H9 (cell line): ENCODE measurements around the gene STK32B. TPM values are rescaled to one million over a fixed set of nuclear protein-coding genes. Genes with fewer than 3 reads are reported as not detected.

Source experiments
- DNase-seq: peaks from one replicate; pipeline ENCODE4 v3.0.0-alpha.2; 2017
- H2AFZ ChIP-seq: one replicate; pipeline ENCODE4 v1.6.1; 2013; ENCODE audit warnings: mild to moderate bottlenecking, low read length, control low read depth, moderate library complexity
- H2AK5ac ChIP-seq: 2 replicates; pipeline ENCODE4 v1.6.1; 2013; ENCODE audit warnings: low read length, control low read depth, mixed read lengths; ENCODE audit not compliant: insufficient read length
- H2BK120ac ChIP-seq: one replicate; pipeline ENCODE4 v1.6.1; 2013; ENCODE audit warnings: low read depth, mild to moderate bottlenecking, low read length, control low read depth, inconsistent platforms; ENCODE audit not compliant: poor library complexity, severe bottlenecking
- H2BK12ac ChIP-seq: 2 replicates; pipeline ENCODE4 v1.6.1; 2013; ENCODE audit warnings: low read length, control low read depth, mixed read lengths, low read depth; ENCODE audit not compliant: insufficient read length
- H2BK15ac ChIP-seq: 2 replicates; pipeline ENCODE4 v1.6.1; 2013; ENCODE audit warnings: low read depth, low read length, control low read depth
- H2BK20ac ChIP-seq: one replicate; pipeline ENCODE4 v1.6.1; 2013; ENCODE audit warnings: low read depth, mild to moderate bottlenecking, low read length, control low read depth, inconsistent platforms; ENCODE audit not compliant: poor library complexity, severe bottlenecking
- H2BK5ac ChIP-seq: 2 replicates; pipeline ENCODE4 v1.6.1; 2013; ENCODE audit warnings: low read length, control low read depth, mixed read lengths; ENCODE audit not compliant: insufficient read length
- H3K14ac ChIP-seq: 2 replicates; pipeline ENCODE4 v1.6.1; 2013; ENCODE audit warnings: low read length, control low read depth; ENCODE audit not compliant: insufficient read depth
- H3K18ac ChIP-seq: 2 replicates; pipeline ENCODE4 v1.6.1; 2013; ENCODE audit warnings: low read depth, mild to moderate bottlenecking, mixed read lengths, low read length, control low read depth; ENCODE audit not compliant: insufficient read length
- H3K23ac ChIP-seq: 2 replicates; pipeline ENCODE4 v1.6.1; 2013; ENCODE audit warnings: low read length, control low read depth, mixed read lengths, low read depth; ENCODE audit not compliant: insufficient read length
- H3K23me2 ChIP-seq: 2 replicates; pipeline ENCODE4 v1.6.1; 2013; ENCODE audit warnings: low read depth, mild to moderate bottlenecking, mixed read lengths, low read length, control low read depth; ENCODE audit not compliant: insufficient read length, poor library complexity, severe bottlenecking
- H3K27ac ChIP-seq: 2 replicates; pipeline ENCODE4 v1.5.1; 2013; ENCODE audit warnings: low read length, control low read depth, mixed read lengths, low read depth; ENCODE audit not compliant: insufficient read length
- H3K27me3 ChIP-seq: 2 replicates; pipeline ENCODE4 v1.6.1; 2013; ENCODE audit warnings: low read length, control low read depth, inconsistent platforms; ENCODE audit not compliant: insufficient read depth
- H3K4ac ChIP-seq: 2 replicates; pipeline ENCODE4 v1.6.1; 2013; ENCODE audit warnings: low read depth, mild to moderate bottlenecking, control low read depth, inconsistent platforms, low read length, moderate library complexity
- H3K4me1 ChIP-seq: 2 replicates; pipeline ENCODE4 v1.6.1; 2013; ENCODE audit warnings: low read length, control low read depth, inconsistent platforms; ENCODE audit not compliant: insufficient read depth
- H3K4me2 ChIP-seq: 2 replicates; pipeline ENCODE4 v1.6.1; 2013; ENCODE audit warnings: low read length, control low read depth, mixed read lengths; ENCODE audit not compliant: insufficient read length, insufficient read depth
- H3K56ac ChIP-seq: 2 replicates; pipeline ENCODE4 v1.6.1; 2013; ENCODE audit warnings: low read depth, mild to moderate bottlenecking, mixed read lengths, low read length, control low read depth; ENCODE audit not compliant: insufficient read length
- H3K79me1 ChIP-seq: 2 replicates; pipeline ENCODE4 v1.6.1; 2013; ENCODE audit warnings: low read depth, mild to moderate bottlenecking, moderate library complexity, low read length, control low read depth, inconsistent platforms; ENCODE audit not compliant: insufficient read depth, poor library complexity, severe bottlenecking
- H3K79me2 ChIP-seq: 2 replicates; pipeline ENCODE4 v1.6.1; 2013; ENCODE audit warnings: low read length, control low read depth, inconsistent platforms; ENCODE audit not compliant: insufficient read depth
- H3K9ac ChIP-seq: 2 replicates; pipeline ENCODE4 v1.6.1; 2013; ENCODE audit warnings: low read length, control low read depth, mixed read lengths; ENCODE audit not compliant: insufficient read length; ENCODE audit errors: extremely low read depth
- H3K9me3 ChIP-seq: one replicate; pipeline ENCODE4 v1.6.1; 2013; ENCODE audit warnings: low read depth, low read length, inconsistent platforms; ENCODE audit not compliant: control insufficient read depth
- H3T11ph ChIP-seq: one replicate; pipeline ENCODE4 v1.6.1; 2013; ENCODE audit warnings: mild to moderate bottlenecking, low read length, control low read depth, inconsistent platforms
- H4K20me1 ChIP-seq: one replicate; pipeline ENCODE4 v1.6.1; 2013; ENCODE audit not compliant: control insufficient read depth, insufficient read length, insufficient read depth
- H4K5ac ChIP-seq: 2 replicates; pipeline ENCODE4 v1.6.1; 2013; ENCODE audit warnings: low read depth, mild to moderate bottlenecking, mixed read lengths, low read length, control low read depth; ENCODE audit not compliant: insufficient read length
- H4K8ac ChIP-seq: replicated peaks from 2 replicates; pipeline ENCODE4 v1.6.1; 2013; ENCODE audit warnings: low read length, control low read depth, mixed read lengths, low read depth; ENCODE audit not compliant: insufficient read length
- H4K91ac ChIP-seq: 2 replicates; pipeline ENCODE4 v1.6.1; 2013; ENCODE audit warnings: low read depth, mild to moderate bottlenecking, moderate library complexity, mixed read lengths, low read length, control low read depth; ENCODE audit not compliant: insufficient read length
- H3K27ac Mint-ChIP-seq, 3 experiments: 2 replicates in 2 of 3; 3 replicates in 1 of 3; pipeline ENCODE4 v1.8.0; 2020 to 2021; ENCODE audit warnings: mixed read lengths in 3 of 3, mild to moderate bottlenecking in 1 of 3, moderate library complexity in 1 of 3
- H3K27me3 Mint-ChIP-seq: 2 replicates; pipeline ENCODE4 v1.8.0; 2021; ENCODE audit warnings: low read depth, mild to moderate bottlenecking, moderate library complexity, mixed read lengths
- H3K36me3 Mint-ChIP-seq, 3 experiments: 2 replicates in 2 of 3; 3 replicates in 1 of 3; pipeline ENCODE4 v1.8.0; 2020 to 2021; ENCODE audit warnings: low read depth in 3 of 3, mixed read lengths in 3 of 3; ENCODE audit not compliant: insufficient read depth in 1 of 3
- H3K4me1 Mint-ChIP-seq, 2 experiments: 2 replicates each; pipeline ENCODE4 v1.8.0; 2020; ENCODE audit warnings: mixed read lengths in 2 of 2
- H3K4me3 Mint-ChIP-seq, 2 experiments: 2 replicates in 1 of 2; 3 replicates in 1 of 2; pipeline ENCODE4 v1.8.0; 2020 to 2021; ENCODE audit warnings: mild to moderate bottlenecking in 2 of 2, mixed read lengths in 2 of 2, moderate library complexity in 1 of 2
- H3K9me3 Mint-ChIP-seq, 2 experiments: 2 replicates in 1 of 2; 3 replicates in 1 of 2; pipeline ENCODE4 v1.8.0; 2020; ENCODE audit warnings: mild to moderate bottlenecking in 2 of 2, mixed read lengths in 2 of 2, moderate library complexity in 1 of 2
- CTCF ChIP-seq: fragments of 200-600 bp; sonication (generic); conservative IDR thresholded peaks from 3 replicates; pipeline ENCODE4 v1.8.0; 2021; ENCODE audit warnings: antibody characterized with exemption, mild to moderate bottlenecking
- WGBS: extraction: QIAGEN DNeasy Blood & Tissue Kit; methylation state at CpG from one replicate; pipeline ENCODE4 v1.1.7; 2013; ENCODE audit warnings: missing lambda C conversion rate, low lambda C conversion rate, mixed read lengths; ENCODE audit not compliant: insufficient read length; ENCODE audit errors: extremely low coverage; 5-methylcytosine and 5-hydroxymethylcytosine counted together
- total RNA-seq: library from RNA; stranded (reverse); gene quantifications from 2 replicates; pipeline ENCODE4 v1.2.1, GENCODE V29; 2021

Gene STK32B
- total RNA-seq, 1 experiment from 2014 or later: 1.0 TPM

GRCh38 chr4:5164221-5164912 is 113.1 kb downstream of the STK32B start:
- Histone ChIP-seq H4K5ac (no peak overlapping the region), H2BK15ac (no peak overlapping the region), H3K14ac (no peak overlapping the region), H3K9me3 (no peaks in the 10 kb centered on the region), H3K18ac (no peak overlapping the region), H3K23me2 (no peaks in the 10 kb centered on the region), H3K27ac (no peak overlapping the region), H2AFZ (no peak overlapping the region), H4K91ac (no peak overlapping the region), H3T11ph (no peak overlapping the region), H3K23ac (no peak overlapping the region), H3K9ac (no peak overlapping the region), H2BK120ac (no peak overlapping the region), H2AK5ac (no peak overlapping the region), H2BK12ac (no peak overlapping the region), H3K27me3 (no peaks in the 10 kb centered on the region), H3K4me1 (no peaks in the 10 kb centered on the region), H3K79me1 (no peaks in the 10 kb centered on the region), H3K56ac (no peak overlapping the region), H3K4ac (no peak overlapping the region), H2BK20ac (no peak overlapping the region), H4K20me1 (peaks cover 2% of the 10 kb centered on the region), H3K4me2 (no peak overlapping the region), H3K79me2 (no peaks in the 10 kb centered on the region), H2BK5ac (no peak overlapping the region), H4K8ac (no peak overlapping the region)
- H3K36me3 Mint-ChIP-seq: peaks cover 0 to 6% (median 0%) of the 10 kb centered on the region in 3 experiments; a peak in 2 of 7 replicates
- H3K27ac Mint-ChIP-seq: peak overlapping the region in 1 of 3 experiments; percentile 97; a peak in 3 of 7 replicates
- no peak for TF ChIP-seq CTCF
- H3K9me3 Mint-ChIP-seq: peaks cover 0 to 6% of the 10 kb centered on the region in 2 experiments; a peak in 1 of 5 replicates
- H3K4me1 Mint-ChIP-seq: peaks cover 14 to 17% of the 10 kb centered on the region in 2 experiments
- DNase-seq: peak; percentile 20
- WGBS: no CpG with 5 or more reads among the region's 10 CpGs
- peaks cover 10% of the 10 kb centered on the region for H3K27me3 Mint-ChIP-seq
- H3K4me3 Mint-ChIP-seq: no peak overlapping the region
